Measurements from ENCODE around the gene GTF2H4.

DNA sequence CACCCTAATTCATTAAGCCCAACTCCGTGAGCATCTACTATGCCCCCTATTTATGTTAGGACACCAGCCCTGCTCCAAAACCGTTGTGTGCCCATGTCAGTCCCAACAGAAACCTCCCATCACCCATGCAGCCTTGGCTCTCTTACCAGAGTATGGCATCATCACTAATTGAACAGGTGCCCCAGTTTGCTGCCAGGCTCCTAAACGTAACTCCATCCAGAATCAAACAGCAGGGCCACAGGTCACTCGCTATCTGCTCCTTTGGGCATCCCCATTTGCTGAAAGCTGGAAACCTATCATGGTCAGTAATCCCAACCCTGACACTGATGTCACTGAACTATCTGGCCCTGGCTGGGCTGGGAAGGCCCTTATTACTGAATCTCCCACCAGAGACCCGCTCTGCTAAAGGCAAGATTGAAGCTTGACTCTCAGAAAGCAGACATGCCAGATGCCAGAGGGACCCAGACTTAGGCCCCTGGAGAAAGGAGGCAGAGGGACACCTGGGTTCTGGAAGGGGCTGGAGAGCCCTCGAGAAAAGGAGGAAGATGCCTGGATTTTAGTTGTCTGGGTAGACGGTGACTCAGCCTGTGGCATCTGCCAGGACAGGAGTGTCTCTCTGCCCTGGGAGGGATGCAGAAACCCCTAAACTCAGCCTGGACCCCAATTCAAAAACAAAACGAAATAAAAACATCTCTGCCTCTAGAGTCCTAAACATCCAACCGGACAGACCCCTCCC, 46.8 kb downstream of the GTF2H4 start:
- TF ChIP-seq, protein P1, sequence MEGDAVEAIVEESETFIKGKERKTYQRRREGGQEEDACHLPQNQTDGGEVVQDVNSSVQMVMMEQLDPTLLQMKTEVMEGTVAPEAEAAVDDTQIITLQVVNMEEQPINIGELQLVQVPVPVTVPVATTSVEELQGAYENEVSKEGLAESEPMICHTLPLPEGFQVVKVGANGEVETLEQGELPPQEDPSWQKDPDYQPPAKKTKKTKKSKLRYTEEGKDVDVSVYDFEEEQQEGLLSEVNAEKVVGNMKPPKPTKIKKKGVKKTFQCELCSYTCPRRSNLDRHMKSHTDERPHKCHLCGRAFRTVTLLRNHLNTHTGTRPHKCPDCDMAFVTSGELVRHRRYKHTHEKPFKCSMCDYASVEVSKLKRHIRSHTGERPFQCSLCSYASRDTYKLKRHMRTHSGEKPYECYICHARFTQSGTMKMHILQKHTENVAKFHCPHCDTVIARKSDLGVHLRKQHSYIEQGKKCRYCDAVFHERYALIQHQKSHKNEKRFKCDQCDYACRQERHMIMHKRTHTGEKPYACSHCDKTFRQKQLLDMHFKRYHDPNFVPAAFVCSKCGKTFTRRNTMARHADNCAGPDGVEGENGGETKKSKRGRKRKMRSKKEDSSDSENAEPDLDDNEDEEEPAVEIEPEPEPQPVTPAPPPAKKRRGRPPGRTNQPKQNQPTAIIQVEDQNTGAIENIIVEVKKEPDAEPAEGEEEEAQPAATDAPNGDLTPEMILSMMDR (conservative IDR thresholded peaks at IDR 0.05; ENCODE audit: low read length), result no peak
- TF ChIP-seq EZH2phosphoT487 (IDR thresholded peaks at IDR 0.05; ENCODE audit: borderline replicate concordance), result no peak

Data from Loucy (cell line).